Stimulated activated CD8-positive, alpha-beta memory T cell treated with anti-CD3 and anti-CD28 coated beads, Interleukin-7, amount 100 ng/mL, for 4 hours (primary cell): ENCODE data around the gene DNAH9.

Experiments used
- DNase-seq, 2 donors: peaks; one replicate each; pipeline ENCODE4 v3.0.0-alpha.2; 2020; ENCODE audit warnings: low read depth in 2 of 2

DNAH9 gene

GRCh38 chr17:11836508-11836907, 238.2 kb downstream of the DNAH9 start:
- no peak for DNase-seq

DNA sequence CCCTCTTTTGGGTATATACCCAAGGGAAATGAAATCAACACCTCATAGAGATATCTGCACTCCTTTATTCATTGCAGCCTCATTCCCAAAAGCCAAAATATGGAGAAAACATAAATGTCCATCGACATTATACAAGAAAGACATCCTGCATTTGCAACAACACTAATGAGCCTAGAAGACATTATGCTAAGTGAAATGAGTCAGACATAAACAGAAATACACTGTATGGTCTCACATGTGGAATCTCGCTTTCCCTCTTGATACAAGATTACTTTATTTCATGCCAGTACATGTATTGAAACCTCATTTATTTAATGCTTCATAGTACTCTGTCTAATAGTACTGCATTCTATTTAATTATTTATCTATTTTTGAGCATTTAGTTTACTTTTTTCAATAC, 241.8 kb downstream of the DNAH9 start:
- DNase-seq, result no peak

DNA sequence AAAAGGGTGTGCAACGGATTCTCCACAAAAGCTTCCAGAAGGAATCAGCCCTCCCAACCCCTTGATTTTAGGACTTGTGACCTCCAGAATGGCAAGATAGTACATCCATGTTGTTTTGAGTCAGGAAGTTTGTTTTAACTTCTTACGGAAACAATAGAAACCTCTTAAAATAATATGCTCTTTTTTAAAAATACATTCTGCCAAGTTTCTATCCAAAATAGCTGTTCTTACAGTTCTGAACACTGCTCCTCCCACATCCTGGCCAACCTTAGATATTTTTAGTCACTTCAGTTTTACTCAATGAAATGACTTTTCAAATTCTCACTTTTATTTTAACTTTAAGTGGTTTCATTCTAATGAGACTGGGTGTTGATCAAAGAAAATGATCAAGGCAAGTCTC, 242.6 kb downstream of the DNAH9 start:
- DNase-seq, result no peak

GRCh38 chr17:11848330-11848729, 250.1 kb downstream of the DNAH9 start:
- DNase-seq, result no peak

- DNase-seq, result no peak
Measured at GRCh38 chr17:11852231-11852630, 254.0 kb downstream of the DNAH9 start.

GRCh38 chr17:11852912-11853311, 254.6 kb downstream of the DNAH9 start:
- DNase-seq, result no peak

DNA sequence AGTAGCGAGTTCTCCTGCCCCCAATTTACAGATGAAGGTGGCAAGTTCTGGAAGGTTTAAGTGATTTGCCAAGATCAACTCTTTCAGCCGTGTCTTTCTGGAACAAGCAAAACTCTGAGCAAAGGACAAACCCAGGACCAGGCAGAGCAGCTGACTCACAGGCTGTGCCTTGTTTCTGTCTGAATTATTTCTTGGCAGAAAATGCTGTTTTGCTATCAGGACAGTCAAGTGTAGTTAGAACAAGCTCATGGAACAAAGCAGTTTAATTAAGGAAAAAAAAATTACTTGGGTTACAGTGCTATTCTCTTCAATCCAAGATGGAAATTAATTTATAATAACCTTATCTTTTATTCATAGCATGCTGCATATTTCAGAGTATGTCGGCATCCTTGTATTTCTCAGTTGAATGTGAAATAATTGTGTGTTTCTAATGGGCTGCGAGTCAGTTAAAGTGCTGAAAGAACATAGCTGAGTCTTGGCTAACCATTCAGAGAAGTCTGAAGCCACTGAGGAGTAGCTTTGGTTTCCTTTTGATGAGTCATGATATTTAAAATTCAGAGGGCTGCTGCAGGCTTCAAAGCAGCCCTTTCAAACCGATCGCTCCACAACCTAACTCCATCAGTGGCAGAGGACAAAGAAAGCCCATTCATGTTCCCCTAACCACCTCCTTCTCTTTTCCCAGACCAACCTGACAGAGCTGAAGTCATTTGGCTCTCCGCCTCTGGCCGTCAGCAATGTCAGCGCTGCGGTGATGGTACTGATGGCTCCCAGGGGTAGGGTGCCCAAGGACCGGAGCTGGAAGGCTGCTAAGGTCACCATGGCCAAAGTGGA, 255.3 kb downstream of the DNAH9 start:
- DNase-seq, result no peak

- DNase-seq, result no peak
Measured at GRCh38 chr17:11855306-11855705, 257.0 kb downstream of the DNAH9 start.

DNA sequence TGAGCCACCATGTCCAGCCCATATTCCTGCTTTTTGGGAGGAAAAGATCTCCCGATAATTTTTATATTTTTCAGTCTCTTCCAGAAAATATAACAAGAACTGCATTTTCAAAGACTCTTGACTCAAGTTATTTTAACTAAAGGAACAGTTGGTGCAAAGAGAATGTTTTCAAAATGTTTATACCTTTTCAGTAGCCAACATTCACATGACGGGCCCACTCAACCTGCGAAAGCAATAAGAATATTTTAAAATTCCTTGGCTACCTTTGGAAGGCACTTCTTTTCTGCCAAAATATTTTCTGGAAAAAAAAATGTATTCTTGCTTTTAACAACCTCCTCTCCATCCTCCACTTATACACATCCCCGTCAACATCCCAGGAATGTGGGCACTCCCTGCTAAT, 258.7 kb downstream of the DNAH9 start:
- DNase-seq, result no peak

DNA sequence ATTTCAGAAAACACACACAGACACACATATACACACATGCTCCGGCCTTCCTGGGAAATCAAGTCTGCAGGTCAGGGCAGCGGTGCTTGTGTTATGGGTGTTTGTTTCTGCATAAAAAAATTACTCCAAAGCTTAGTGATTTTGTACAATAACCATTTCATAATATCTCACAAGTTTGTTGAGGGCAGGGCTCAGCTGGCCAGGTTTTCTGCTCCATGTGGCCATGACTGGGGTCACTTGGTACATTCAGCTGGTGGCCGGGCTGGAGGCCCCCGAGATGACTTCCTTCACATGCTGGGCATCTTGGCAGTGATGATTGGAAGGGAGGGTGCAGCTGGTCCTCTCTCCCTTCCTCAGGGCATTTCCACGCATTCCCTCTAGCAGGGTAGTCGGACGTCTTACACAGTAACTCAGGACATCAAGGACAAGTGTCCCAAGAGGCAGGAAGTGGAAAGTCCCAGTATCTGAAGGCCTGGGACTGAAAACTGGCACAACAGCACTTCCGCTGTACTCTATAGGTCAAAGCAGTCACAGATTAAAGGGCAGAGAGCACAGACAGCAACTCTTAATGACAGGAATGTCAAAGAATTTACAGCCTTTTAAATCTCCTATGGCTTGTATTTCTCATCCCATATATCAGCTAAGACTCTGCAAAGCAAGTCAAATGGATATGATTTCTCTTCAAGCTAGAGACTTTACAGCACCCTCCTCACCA, 271.6 kb downstream of the DNAH9 start:
- no peak for DNase-seq

DNA sequence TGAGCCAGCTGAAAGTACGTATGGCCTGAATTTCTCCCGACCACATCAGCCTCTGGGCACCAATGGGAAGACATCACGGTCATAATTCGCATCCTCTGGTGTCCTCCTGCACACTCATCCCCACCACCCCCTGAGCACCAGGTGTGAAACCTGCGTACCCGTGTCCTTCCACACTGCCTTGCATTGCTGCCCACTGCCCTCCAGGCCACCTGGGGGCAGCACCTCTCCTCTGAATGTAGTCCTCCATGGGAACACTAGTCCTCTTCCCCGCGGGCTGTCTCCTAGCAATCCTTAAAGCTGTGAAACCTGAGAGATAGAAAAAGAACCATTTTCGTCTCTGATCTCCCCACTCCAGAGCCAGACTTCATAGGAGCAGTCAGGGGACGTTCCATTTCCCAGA, 273.5 kb downstream of the DNAH9 start:
- no peak for DNase-seq

DNA sequence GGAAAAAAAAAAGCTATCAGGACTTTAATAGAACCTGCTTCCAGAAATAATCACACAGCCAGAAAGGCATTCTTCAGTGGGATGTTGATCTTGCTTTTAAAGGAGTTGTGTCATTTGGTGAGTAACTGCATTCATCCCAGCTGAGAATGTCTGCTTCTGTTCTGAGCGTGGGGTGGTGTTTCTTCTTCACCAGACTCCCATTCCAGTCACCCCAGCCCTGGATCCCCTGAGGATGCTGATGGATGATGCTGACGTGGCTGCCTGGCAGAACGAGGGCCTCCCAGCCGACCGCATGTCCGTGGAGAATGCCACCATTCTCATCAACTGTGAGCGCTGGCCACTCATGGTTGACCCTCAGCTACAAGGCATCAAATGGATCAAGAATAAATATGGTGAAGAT, 276.5 kb downstream of the DNAH9 start:
- no peak for DNase-seq

DNA sequence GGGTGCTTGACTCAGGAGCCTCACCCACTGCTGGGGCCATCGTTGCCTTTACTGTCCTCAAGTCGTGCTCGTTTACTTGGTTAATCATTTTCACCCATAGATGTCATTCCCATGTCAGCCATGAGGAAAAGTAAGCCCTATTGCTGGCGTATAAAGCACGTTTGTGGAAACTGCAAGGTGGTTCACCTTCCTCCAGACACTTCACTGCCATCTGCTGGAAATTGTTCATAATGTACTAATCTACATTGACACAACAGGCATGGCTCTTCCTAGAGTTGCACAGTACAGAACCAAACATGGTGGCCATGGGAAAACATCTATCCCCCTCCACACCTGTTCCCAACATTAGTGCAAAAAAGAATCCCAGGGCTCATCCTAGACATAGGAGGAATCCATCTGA, 282.4 kb downstream of the DNAH9 start:
- DNase-seq, result no peak

DNA sequence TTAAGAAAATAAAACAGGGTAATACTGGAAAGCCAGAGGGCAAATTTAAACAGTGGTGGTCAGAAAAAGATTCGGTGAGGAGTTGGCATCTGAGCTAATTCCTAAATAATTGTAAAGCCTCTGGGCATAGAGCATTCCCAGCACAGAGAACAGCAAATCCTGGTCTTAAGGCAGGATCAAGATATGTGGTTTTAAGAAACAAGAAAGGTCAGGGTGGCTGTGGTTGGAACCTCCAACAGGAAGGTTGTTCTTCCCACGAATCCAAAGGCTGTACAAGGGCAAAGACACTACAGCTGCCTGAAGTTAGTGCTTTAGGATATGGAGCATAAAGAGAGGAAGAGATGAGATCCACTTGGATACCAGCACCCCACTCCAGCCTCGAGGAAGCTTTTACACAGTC, 284.4 kb downstream of the DNAH9 start:
- DNase-seq, result no peak

GRCh38 chr17:11885051-11885450, 286.8 kb downstream of the DNAH9 start:
- no peak for DNase-seq

DNA sequence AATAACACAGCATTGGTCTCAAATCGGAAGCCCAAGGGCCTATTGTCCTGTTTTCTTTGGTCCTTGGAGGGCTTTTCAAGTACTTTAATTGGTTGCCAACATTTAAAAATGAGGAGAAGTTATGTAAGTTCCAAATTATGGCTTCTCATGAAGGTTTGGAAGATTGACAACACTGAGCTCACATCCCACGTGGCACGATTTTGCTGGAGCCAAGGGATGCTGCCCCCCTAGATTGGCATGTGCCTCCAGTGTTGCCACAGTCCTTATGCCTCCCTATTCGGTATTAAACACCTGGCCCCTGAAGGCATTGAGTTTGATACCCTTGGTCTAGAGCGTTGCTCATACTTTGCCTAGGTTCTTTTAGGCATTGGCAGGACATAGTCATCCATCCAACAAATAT, 291.0 kb downstream of the DNAH9 start:
- no peak for DNase-seq

- DNase-seq, result no peak
Measured at GRCh38 chr17:11893862-11894261, 295.6 kb downstream of the DNAH9 start.

DNA sequence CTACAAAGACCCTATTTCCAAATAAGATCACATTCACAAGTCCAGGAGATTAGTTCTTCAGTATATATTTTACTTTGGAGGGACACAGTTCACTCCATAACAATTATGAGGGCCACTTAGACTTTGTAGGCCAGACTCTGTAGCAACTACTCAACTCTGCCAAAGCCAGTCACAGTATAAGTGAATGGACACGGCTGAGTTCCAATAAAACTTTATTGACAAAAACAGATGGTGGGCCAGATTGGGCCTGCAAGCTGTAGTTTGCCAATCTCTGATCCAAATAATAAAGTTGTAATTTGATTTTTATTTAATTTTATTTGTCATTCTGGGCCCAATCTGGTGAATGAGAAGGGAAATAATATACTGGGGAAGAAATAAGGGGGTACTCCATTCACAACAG, 297.9 kb downstream of the DNAH9 start:
- DNase-seq, result no peak

- no peak for DNase-seq
Measured at GRCh38 chr17:11898526-11899235, 300.4 kb downstream of the DNAH9 start.

- DNase-seq, result no peak
Measured at GRCh38 chr17:11899537-11899942, 301.3 kb downstream of the DNAH9 start.

DNA sequence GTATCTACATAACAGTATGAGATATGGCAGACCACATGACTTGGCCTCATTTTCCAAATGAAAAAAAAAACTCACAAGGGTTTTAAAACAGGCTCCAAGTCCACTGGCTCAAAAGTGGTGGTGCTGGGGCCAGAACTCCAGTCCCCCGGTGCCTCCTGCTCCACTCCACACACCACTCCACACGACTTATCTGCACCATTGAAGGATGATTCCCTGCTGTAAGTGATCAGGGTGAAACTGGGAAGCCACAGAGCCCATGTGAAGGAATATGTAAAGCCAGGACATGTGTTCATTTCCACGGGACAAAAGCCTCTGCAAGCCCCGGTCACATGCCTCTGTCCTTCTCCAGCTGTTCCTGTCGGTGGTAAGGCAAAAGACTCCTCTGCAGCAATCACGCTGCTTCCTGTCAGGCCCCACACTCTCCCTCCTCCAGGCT, 301.8 kb downstream of the DNAH9 start:
- DNase-seq, result no peak

GRCh38 chr17:11900655-11901054, 302.4 kb downstream of the DNAH9 start:
- no peak for DNase-seq

DNA sequence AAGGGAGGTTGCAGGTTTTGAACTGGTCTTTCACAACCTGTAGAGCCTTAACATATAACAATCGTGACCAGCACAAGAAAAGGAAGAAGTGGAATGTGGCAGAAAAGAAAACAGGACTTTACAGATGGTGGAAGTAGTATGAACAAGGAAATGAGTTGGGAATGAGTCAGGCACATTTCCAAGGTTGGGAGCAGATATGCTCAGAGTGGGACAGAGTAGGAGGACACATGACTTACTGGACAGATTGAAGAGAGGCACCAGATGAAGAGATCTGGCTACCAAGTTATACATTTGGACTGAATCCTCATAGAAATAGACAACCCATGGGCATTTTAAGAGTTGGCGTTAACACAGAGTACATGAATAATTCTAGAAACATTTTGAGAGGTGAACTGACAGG, 303.7 kb downstream of the DNAH9 start:
- no peak for DNase-seq
